Activated CD4-positive, alpha-beta T cell treated with anti-CD3 and anti-CD28 coated beads, Interleukin-2, amount 10 ng/mL, durations not matched to agents 24 days and 14 days (primary cell): Measurements from ENCODE around the gene PRR16. TPM values are rescaled to one million over a fixed set of nuclear protein-coding genes. Genes with fewer than 3 reads are reported as not detected.

Experiments used
- DNase-seq: peaks from one replicate; pipeline ENCODE4 v3.0.0; 2022
- H3K27ac Mint-ChIP-seq: one replicate; pipeline ENCODE4 v1.8.0; 2022; ENCODE audit warnings: mild to moderate bottlenecking, mixed read lengths
- H3K27me3 Mint-ChIP-seq: one replicate; pipeline ENCODE4 v1.8.0; 2022; ENCODE audit warnings: mixed read lengths
- H3K36me3 Mint-ChIP-seq: one replicate; pipeline ENCODE4 v1.8.0; 2022; ENCODE audit warnings: low read depth, mild to moderate bottlenecking, mixed read lengths
- H3K4me1 Mint-ChIP-seq: one replicate; pipeline ENCODE4 v1.8.0; 2021; ENCODE audit warnings: mixed read lengths
- H3K4me3 Mint-ChIP-seq: one replicate; pipeline ENCODE4 v1.8.0; 2022; ENCODE audit warnings: mild to moderate bottlenecking, moderate library complexity, mixed read lengths
- H3K9me3 Mint-ChIP-seq: one replicate; pipeline ENCODE4 v1.8.0; 2021; ENCODE audit warnings: mixed read lengths
- intact Hi-C: fragments of 100-400 bp; cut with micrococcal nuclease; formaldehyde crosslinking; loops from one replicate; pipeline ENCODE4 v1.15.1; 2023
- total RNA-seq: library from RNA; stranded (reverse); gene quantifications from 2 replicates; pipeline ENCODE4 v1.2.3, GENCODE V29; 2022

PRR16 gene
- total RNA-seq, 1 donor from 2014 or later, result not detected

DNA sequence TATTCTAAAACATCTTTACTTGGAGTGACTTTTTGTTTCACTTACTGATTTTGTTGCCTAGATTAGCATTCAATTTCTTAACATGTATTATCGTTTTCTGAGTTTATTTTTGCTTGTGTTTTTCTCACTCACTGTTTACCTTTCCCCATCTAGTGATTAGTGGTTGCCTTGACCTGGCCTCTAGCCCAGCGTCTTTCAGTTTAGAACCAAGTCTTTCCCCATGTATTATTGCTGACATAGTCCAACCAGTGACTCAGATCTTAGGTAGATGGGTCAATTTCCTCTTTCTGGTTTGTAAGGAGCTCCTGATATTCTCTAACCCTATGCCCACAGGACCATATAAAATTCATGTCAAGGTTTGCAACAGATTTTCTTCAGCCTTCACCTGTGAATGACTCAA is 135.5 kb downstream of the PRR16 start:
- no peaks in the 10 kb centered on the region for H3K36me3 Mint-ChIP-seq
- no peaks in the 10 kb centered on the region for H3K27me3 Mint-ChIP-seq
- no peak overlapping the region for H3K27ac Mint-ChIP-seq
- DNase-seq, result no peak
- no peaks in the 10 kb centered on the region for H3K4me1 Mint-ChIP-seq
- intact Hi-C loops, result no loop called here
- H3K4me3 Mint-ChIP-seq, result no peak overlapping the region
- H3K9me3 Mint-ChIP-seq, result no peaks in the 10 kb centered on the region

DNA sequence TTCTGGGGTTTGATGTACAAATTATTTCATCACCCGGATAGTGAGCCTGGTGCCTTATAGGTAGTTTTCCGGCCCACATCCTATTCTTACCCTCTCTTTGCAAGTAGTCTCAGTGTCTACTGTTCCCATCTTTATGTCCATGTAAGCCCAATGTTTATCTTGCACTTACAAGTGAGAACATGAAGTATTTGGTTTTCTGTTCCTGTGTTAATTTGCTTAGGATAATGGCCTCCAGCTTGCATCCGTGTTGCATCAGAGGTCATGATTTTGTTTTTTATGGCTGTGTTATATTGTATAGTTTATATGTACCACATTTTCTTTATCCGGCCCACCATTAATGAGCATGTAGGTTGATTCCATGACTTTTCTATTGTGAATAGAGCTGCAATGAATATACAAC is 136.5 kb downstream of the PRR16 start:
- Mint-ChIP-seq H3K4me3 (no peak overlapping the region), H3K36me3 (no peaks in the 10 kb centered on the region), H3K27ac (no peak overlapping the region), H3K4me1 (no peaks in the 10 kb centered on the region), H3K27me3 (no peaks in the 10 kb centered on the region), H3K9me3 (no peaks in the 10 kb centered on the region)
- DNase-seq, result no peak
- intact Hi-C loops, result no loop called here

DNA sequence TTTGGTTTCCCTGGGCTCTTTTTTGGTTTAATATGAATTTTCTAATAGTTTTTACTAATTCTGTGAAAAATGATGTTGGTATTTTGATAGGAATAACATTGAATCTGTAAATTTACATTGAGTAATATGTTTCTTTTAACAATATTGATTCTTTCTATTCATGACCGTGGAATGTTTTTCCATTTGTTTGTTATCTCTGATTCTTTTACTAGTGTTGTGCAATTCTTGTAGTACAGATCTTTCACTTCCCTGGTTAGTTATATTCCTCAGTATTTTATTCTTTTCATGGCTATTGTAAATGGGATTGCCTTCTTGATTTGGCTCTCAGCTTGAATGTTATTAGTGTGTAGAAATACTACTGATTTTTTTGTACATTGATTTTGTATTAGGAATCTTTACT is 137.9 kb downstream of the PRR16 start:
- Mint-ChIP-seq H3K27me3 (no peaks in the 10 kb centered on the region), H3K4me3 (no peak overlapping the region), H3K9me3 (no peaks in the 10 kb centered on the region), H3K4me1 (no peaks in the 10 kb centered on the region), H3K27ac (no peak overlapping the region), H3K36me3 (no peaks in the 10 kb centered on the region)
- no peak for DNase-seq
- intact Hi-C loops, result no loop called here

DNA sequence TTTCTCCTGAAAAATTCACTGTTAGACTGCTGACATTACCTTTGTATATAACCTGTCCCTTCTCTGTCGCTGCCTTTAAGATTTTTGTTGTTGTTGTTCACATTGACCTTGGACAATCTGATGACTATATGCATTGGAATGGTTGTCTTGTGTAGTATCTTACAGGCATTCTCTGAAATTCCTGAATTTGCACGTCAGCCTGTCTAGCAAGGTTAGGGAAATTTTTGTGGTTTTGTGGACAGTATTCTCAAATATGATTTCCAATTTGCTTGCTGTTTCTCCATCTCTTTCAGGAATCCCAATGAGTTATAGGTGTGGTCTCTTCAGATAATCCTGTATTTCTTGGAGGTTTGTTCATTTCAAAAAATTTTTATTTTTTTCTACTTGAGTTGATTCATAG is 140.8 kb downstream of the PRR16 start:
- intact Hi-C loops, result no loop called here
- H3K4me1 Mint-ChIP-seq, result no peaks in the 10 kb centered on the region
- H3K36me3 Mint-ChIP-seq, result no peaks in the 10 kb centered on the region
- H3K27me3 Mint-ChIP-seq, result no peaks in the 10 kb centered on the region
- H3K4me3 Mint-ChIP-seq, result no peak overlapping the region
- no peaks in the 10 kb centered on the region for H3K9me3 Mint-ChIP-seq
- no peak for DNase-seq
- no peak overlapping the region for H3K27ac Mint-ChIP-seq

DNA sequence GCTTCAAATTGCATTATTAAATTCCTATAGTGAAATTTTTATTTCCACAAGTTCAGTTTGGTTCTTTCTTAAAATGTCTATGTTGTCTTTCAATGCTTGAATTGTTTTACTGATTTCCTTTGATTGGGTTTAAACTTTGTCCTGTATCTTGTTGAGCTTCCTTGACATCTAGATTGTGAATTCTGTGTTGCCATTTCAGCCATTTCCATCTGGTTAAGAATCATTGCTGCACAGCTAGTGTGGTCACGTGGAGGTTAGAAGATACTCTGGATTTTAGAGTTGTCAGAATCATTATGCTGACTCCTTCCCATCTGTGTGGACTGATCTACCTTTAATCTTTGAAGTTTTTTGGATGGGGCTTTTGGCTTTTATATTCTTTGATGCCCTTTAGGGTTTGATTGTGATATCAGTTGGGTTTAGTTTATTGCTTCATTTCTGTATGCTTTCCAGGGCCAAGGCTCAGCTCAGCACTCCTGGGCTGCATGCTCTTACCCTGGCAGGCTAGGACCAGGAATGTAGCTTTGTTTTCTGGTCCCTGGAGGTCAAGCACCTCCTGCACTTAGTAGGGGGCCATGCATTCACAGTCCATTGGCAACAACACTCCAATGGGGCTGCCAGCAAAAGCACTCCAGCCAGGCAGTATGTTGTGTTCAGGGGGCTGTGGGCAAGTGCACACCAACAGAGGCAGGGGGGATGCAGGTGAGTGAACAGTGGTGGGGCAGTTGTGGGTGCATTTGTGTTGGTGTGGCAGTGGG is 141.4 kb downstream of the PRR16 start:
- no peaks in the 10 kb centered on the region for H3K36me3 Mint-ChIP-seq
- no peaks in the 10 kb centered on the region for H3K4me1 Mint-ChIP-seq
- intact Hi-C loops, result no loop called here
- H3K4me3 Mint-ChIP-seq, result no peak overlapping the region
- H3K27ac Mint-ChIP-seq, result no peak overlapping the region
- H3K9me3 Mint-ChIP-seq, result no peaks in the 10 kb centered on the region
- H3K27me3 Mint-ChIP-seq, result no peaks in the 10 kb centered on the region
- no peak for DNase-seq

DNA sequence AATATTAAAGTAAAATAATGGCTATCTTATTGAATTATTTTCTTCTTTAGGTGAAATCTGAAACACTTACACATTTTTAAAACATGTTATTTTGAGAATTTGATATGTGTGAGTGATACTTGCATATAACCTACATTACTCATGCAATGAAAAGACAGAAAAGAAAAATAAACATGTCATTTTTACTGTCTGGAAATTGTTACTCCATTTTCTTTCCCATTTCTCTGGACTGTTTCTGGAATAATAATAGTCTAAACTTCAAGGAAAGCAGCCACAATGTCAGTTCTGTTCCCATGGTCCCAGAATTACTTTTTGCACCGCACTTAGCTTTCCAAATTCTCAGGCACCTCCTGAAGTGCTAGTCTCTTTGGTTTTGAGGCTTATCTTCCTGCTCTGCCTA is 145.5 kb downstream of the PRR16 start:
- Mint-ChIP-seq H3K36me3 (no peaks in the 10 kb centered on the region), H3K27ac (no peak overlapping the region), H3K4me3 (no peak overlapping the region), H3K9me3 (no peaks in the 10 kb centered on the region), H3K4me1 (no peaks in the 10 kb centered on the region), H3K27me3 (no peaks in the 10 kb centered on the region)
- DNase-seq, result no peak
- intact Hi-C loops, result no loop called here

DNA sequence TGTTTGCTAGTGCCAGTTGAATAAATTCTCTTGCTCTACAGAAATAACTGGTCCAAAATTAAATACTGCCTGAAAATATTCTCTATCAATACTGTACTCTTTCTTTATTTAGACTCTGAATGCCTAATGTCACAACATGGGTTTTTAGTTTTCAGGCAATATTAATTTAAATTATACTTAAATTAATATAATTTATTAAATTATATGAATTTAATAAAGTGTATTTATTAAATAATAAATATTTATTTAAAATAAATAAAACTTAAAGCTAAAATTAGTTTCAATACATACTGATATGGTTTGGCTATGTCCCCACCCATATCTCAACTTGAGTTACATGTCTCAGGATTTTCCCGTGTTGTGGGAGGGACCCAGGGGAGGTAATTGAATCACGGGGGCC is 146.0 kb downstream of the PRR16 start:
- no peak for DNase-seq
- Mint-ChIP-seq H3K36me3 (no peaks in the 10 kb centered on the region), H3K4me1 (no peaks in the 10 kb centered on the region), H3K4me3 (no peak overlapping the region), H3K27me3 (no peaks in the 10 kb centered on the region), H3K27ac (no peak overlapping the region), H3K9me3 (no peaks in the 10 kb centered on the region)
- intact Hi-C loops, result no loop called here

DNA sequence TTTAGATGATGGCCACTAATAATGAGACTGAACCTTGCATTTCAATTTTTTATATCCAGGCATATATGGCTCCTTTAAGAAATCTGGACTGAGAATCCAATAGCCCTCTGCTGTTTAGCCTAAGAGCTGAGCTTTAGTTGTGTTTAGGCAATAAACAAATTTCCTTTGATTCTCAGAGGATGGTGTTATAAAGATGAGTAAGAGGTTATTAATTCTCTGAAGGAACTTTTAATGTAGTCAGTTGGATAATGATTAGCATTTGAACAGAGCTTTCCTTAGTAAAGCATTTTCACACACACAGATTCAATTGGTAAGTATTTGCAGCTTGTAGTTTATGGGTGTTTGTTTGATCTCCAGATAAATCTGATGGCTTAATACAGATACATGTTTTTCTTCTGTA is 149.6 kb downstream of the PRR16 start:
- Mint-ChIP-seq H3K9me3 (no peaks in the 10 kb centered on the region), H3K27ac (no peak overlapping the region), H3K4me1 (no peaks in the 10 kb centered on the region), H3K36me3 (no peaks in the 10 kb centered on the region), H3K4me3 (no peak overlapping the region), H3K27me3 (no peaks in the 10 kb centered on the region)
- no peak for DNase-seq
- intact Hi-C loops, result no loop called here

DNA sequence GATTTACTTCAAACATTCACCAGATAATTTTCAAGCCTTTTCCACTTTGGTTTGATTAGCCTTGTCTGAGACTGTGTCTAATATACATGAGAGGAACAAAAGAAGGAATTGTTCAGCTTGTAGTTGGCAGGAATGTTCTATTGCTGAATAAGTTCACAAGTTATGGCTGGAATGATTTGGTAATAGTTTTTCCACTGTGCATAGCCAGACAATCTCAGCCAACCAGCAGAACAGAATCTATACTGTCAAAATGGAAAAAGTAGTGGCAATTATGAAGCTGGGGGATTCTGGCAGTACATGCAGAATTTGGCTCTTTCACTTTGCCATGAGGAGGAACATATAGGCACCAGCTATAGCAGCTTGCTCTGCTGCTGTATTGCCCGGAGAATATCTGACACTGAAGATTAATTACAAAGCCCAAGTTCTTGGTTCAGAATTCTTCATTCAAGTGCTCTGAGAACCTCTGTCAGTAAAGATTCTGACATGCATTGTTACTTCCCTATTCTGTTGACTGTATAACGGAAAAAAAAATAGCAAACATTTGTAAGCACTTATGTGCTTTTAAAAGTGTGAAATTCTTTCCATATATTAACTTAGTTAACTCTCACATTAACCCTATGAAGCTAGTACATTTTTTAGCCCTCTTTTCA is 150.6 kb downstream of the PRR16 start:
- intact Hi-C loops, result no loop called here
- no peaks in the 10 kb centered on the region for H3K27me3 Mint-ChIP-seq
- no peaks in the 10 kb centered on the region for H3K36me3 Mint-ChIP-seq
- H3K4me1 Mint-ChIP-seq, result no peaks in the 10 kb centered on the region
- DNase-seq, result no peak
- H3K4me3 Mint-ChIP-seq, result no peak overlapping the region
- no peaks in the 10 kb centered on the region for H3K9me3 Mint-ChIP-seq
- no peak overlapping the region for H3K27ac Mint-ChIP-seq

DNA sequence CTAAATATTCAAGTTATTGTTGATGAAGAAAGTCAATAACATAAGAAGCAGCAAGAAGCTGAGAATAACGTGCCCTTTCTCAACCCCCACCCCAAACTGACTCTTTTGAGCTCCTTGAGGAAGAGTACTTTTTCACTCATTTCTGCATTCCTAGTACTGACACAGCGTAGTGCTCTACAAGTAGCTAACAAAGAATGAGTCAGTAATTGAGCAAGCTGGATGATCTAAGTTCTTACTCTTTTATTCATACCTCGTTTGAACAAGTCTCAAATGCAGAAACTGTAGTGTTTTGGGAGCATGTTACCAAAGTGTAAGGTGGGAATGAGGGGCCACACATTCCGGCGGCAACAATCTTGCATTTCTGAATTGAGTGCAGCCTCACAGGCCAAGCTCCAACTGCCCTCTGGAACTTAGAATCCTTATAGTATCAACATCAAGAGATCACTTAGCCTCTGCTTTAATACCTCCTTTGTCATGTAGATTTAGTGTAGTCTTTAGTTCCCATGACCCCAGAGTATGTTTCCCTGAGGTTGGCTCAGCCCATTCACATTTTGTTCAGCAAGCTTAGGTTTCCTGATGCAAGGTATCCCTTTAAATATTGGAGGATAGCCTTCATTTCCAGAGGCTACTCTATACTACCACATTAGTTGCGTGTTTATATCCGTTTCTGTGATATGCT is 152.0 kb downstream of the PRR16 start:
- Mint-ChIP-seq H3K27ac (no peak overlapping the region), H3K9me3 (no peaks in the 10 kb centered on the region), H3K27me3 (no peaks in the 10 kb centered on the region), H3K4me1 (no peaks in the 10 kb centered on the region), H3K4me3 (no peak overlapping the region), H3K36me3 (no peaks in the 10 kb centered on the region)
- intact Hi-C loops, result no loop called here
- DNase-seq, result no peak

DNA sequence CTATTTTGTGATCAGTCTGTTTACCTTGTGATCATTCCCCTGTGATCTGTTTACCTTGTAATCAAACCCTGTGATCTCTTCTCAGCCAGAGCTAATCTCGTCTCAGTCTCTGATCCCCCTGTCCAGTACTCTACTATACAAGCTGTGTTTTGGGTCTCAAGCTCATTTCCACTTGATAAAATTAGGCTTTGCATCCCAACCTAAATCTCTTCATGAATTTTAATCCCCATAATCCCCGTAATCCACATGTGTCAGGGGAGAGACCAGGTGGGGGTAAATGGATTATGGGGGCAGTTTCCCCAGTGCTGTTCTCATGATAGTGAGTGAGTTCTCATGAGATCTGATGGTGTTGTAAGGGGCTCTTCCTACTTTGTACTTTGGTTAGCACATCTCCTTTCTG is 157.2 kb downstream of the PRR16 start:
- H3K4me1 Mint-ChIP-seq, result no peaks in the 10 kb centered on the region
- no peaks in the 10 kb centered on the region for H3K9me3 Mint-ChIP-seq
- no peaks in the 10 kb centered on the region for H3K27me3 Mint-ChIP-seq
- H3K4me3 Mint-ChIP-seq, result no peak overlapping the region
- no peak for DNase-seq
- no peak overlapping the region for H3K27ac Mint-ChIP-seq
- H3K36me3 Mint-ChIP-seq, result no peaks in the 10 kb centered on the region
- intact Hi-C loops, result no loop called here

DNA sequence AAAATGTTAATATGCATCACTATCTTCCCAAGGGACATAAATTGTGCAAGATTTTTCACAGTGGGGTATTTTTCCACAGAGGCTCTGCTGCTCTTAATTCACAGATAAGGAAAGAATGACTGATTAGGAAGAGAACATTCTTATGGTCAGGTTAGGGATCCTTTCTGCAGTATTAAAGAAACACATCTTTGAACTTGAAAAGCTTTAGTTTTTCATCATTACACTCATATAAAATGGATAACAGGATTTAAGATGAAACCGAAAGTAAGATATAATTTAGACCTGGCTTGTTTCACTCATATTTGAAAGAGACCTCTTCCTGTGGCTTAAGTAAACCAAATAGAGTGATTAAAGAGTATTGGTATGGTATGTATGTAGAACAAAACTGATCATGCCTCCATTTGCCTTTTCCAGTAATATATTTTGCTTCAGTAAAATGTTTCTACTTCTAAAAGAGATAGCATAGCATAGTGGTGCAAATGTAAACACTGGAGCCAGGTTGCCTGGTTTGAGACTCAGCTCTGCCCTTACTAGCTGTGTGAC is 160.0 kb downstream of the PRR16 start:
- Mint-ChIP-seq H3K4me3 (no peak overlapping the region), H3K4me1 (no peaks in the 10 kb centered on the region), H3K27ac (no peak overlapping the region), H3K36me3 (no peaks in the 10 kb centered on the region), H3K27me3 (no peaks in the 10 kb centered on the region), H3K9me3 (no peaks in the 10 kb centered on the region)
- DNase-seq, result no peak
- intact Hi-C loops, result no loop called here

DNA sequence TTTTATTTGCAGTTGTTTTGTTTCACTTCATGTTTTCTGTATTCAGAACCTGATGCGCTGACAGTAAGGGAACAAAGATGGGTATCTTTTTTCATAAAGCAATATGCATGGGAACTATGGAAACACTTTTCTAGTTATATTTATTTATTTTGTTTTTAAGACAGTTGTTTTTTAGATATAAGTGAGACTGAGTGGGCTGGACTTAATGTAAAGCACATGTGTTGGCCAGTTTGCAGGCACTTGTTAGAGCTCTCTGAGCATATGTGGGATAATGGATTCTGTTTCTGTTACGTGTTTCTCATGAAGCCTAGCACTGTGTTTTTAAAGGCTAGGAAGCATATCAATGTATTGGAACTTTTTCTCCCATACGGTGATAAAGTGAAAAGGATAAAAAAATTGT is 164.1 kb downstream of the PRR16 start:
- Mint-ChIP-seq H3K9me3 (peaks cover 3% of the 10 kb centered on the region), H3K4me3 (no peak overlapping the region), H3K36me3 (no peaks in the 10 kb centered on the region), H3K4me1 (no peaks in the 10 kb centered on the region), H3K27me3 (no peaks in the 10 kb centered on the region), H3K27ac (no peak overlapping the region)
- intact Hi-C loops, result no loop called here
- DNase-seq, result no peak

DNA sequence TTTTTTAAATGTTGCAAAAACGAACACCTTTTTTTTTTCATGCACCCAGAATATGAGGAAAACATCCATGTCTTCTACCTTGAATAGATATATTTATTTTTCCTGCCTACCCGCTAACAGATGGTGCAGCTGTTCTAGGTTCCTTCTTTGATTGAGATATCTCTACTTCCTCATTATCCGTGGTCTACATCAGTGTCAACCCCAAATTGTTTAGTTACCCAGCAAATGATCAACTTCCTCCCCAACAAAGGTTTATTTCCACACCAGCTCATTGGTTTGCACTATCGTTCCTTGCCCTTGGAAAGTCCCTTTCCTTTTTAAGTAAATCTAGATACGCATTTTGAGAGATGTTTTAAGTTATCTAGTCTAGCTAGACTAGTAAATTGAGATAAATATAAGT is 166.4 kb downstream of the PRR16 start:
- Mint-ChIP-seq H3K4me1 (no peaks in the 10 kb centered on the region), H3K4me3 (no peak overlapping the region), H3K36me3 (no peaks in the 10 kb centered on the region), H3K27ac (no peak overlapping the region), H3K27me3 (no peaks in the 10 kb centered on the region), H3K9me3 (peaks cover 3% of the 10 kb centered on the region)
- no peak for DNase-seq
- intact Hi-C loops, result no loop called here
